GM18867 (cell line): ENCODE results near the gene SUCNR1.
"Not testable (repeated sequence)": the region's sequence is repeated elsewhere in the genome, so short reads cannot be mapped to it uniquely, and the experiment has no call there.

Experiments
- ATAC-seq: cut with Tn5 transposase; IDR thresholded peaks from one replicate; pipeline ENCODE4 v1.9.1; 2021; ENCODE audit warnings: mild to moderate bottlenecking, moderate library complexity; ENCODE audit not compliant: unreplicated experiment

The SUCNR1 gene

GRCh38 chr3:151871639-151872468 is 1.6 kb upstream of the SUCNR1 start:
- peak; percentile 78 for ATAC-seq

- ATAC-seq, result not testable (repeated sequence)
Observed at GRCh38 chr3:151874079-151874478, 636 bp downstream of the SUCNR1 start.

GRCh38 chr3:151875759-151876158 is 2.3 kb downstream of the SUCNR1 start:
- ATAC-seq, result peak; percentile 53

GRCh38 chr3:151877269-151877668 is 3.8 kb downstream of the SUCNR1 start:
- no peak for ATAC-seq

- no peak for ATAC-seq
Observed at GRCh38 chr3:151878465-151878864, 5.0 kb downstream of the SUCNR1 start.

- no peak for ATAC-seq
Observed at GRCh38 chr3:151879037-151879436, 5.6 kb downstream of the SUCNR1 start.

- peak; percentile 60 for ATAC-seq
Observed at GRCh38 chr3:151879679-151880415, 6.4 kb downstream of the SUCNR1 start.

GRCh38 chr3:151880416-151880690 is 6.9 kb downstream of the SUCNR1 start:
- ATAC-seq, result no peak

- ATAC-seq, result no peak
Observed at GRCh38 chr3:151881137-151881536, 7.7 kb downstream of the SUCNR1 start.

- not testable (repeated sequence) for ATAC-seq
Observed at GRCh38 chr3:151885397-151885796, 12.0 kb downstream of the SUCNR1 start.

GRCh38 chr3:151887450-151888211 is 14.2 kb downstream of the SUCNR1 start:
- ATAC-seq, result not testable (repeated sequence)

GRCh38 chr3:151890721-151891141 is 17.3 kb downstream of the SUCNR1 start:
- peak; percentile 87 for ATAC-seq

- ATAC-seq, result no peak
Observed at GRCh38 chr3:151891721-151892120, 18.3 kb downstream of the SUCNR1 start.

GRCh38 chr3:151894219-151894618 is 20.8 kb downstream of the SUCNR1 start:
- no peak for ATAC-seq

- ATAC-seq, result no peak
Observed at GRCh38 chr3:151895478-151896241, 22.2 kb downstream of the SUCNR1 start.

- no peak for ATAC-seq
Observed at GRCh38 chr3:151896246-151897012, 23.0 kb downstream of the SUCNR1 start.

- not testable (repeated sequence) for ATAC-seq
Observed at GRCh38 chr3:151898121-151898520, 24.7 kb downstream of the SUCNR1 start.

- not testable (repeated sequence) for ATAC-seq
Observed at GRCh38 chr3:151898564-151899261, 25.3 kb downstream of the SUCNR1 start.

- no peak for ATAC-seq
Observed at GRCh38 chr3:151899996-151900395, 26.6 kb downstream of the SUCNR1 start.
